Measurements from ENCODE around the gene STOX2.

The STOX2 gene

GRCh38 chr4:184022679-184023383 lies 117.7 kb downstream of the STOX2 start:
- no peak for TF ChIP-seq CTCF (IDR thresholded peaks at IDR 0.05; ENCODE audit: insufficient read depth, missing control alignments)
- FAIRE-seq (no peak), DNase-seq (ENCODE audit: insufficient read length, low spot score) (no peak)

GRCh38 chr4:184024637-184025036 lies 119.5 kb downstream of the STOX2 start:
- FAIRE-seq: no peak
- no peak for DNase-seq (ENCODE audit: insufficient read length, low spot score)
- no peak for TF ChIP-seq CTCF (IDR thresholded peaks at IDR 0.05; ENCODE audit: insufficient read depth, missing control alignments)

GRCh38 chr4:184028561-184029374 lies 123.7 kb downstream of the STOX2 start:
- TF ChIP-seq CTCF (IDR thresholded peaks at IDR 0.05; ENCODE audit: insufficient read depth, missing control alignments): no peak
- DNase-seq (ENCODE audit: insufficient read length, low spot score): no peak
- FAIRE-seq: no peak

- no peak for TF ChIP-seq CTCF (IDR thresholded peaks at IDR 0.05; ENCODE audit: insufficient read depth, missing control alignments)
- no peak for FAIRE-seq
- DNase-seq (ENCODE audit: insufficient read length, low spot score): no peak
These were observed 124.9 kb downstream of the STOX2 start for GRCh38 chr4:184030036-184030435.

- FAIRE-seq (no peak), DNase-seq (ENCODE audit: insufficient read length, low spot score) (no peak)
- no peak for TF ChIP-seq CTCF (IDR thresholded peaks at IDR 0.05; ENCODE audit: insufficient read depth, missing control alignments)
These were observed 125.7 kb downstream of the STOX2 start for GRCh38 chr4:184030764-184031163.

GRCh38 chr4:184032091-184032490 lies 127.0 kb downstream of the STOX2 start:
- TF ChIP-seq CTCF (IDR thresholded peaks at IDR 0.05; ENCODE audit: insufficient read depth, missing control alignments): no peak
- DNase-seq (ENCODE audit: insufficient read length, low spot score) (no peak), FAIRE-seq (no peak)

GRCh38 chr4:184039963-184040383 lies 134.9 kb downstream of the STOX2 start:
- no peak for DNase-seq (ENCODE audit: insufficient read length, low spot score)
- no peak for TF ChIP-seq CTCF (IDR thresholded peaks at IDR 0.05; ENCODE audit: insufficient read depth, missing control alignments)
- no peak for FAIRE-seq

All from D721Med (cell line).